AG09309 (cell line): Measurements from ENCODE around the gene PLD1.

Experiments
- DNase-seq: peaks from one replicate; pipeline ENCODE4 v3.0.0-alpha.2; 2010; ENCODE audit warnings: low read depth
- H3K4me3 ChIP-seq: 2 replicates; pipeline ENCODE4 v1.5.1; 2011; ENCODE audit warnings: mild to moderate bottlenecking, low read depth, low read length, moderate library complexity; ENCODE audit not compliant: control insufficient read depth
- TF ChIP-seq, protein P1 (sequence below): IDR thresholded peaks from 2 replicates; pipeline ENCODE4 v1.5.1; 2011; ENCODE audit warnings: mild to moderate bottlenecking, low read depth, low read length, inconsistent platforms; ENCODE audit not compliant: insufficient read depth, control insufficient read depth; ENCODE audit errors: missing control alignments

The PLD1 gene

DNA sequence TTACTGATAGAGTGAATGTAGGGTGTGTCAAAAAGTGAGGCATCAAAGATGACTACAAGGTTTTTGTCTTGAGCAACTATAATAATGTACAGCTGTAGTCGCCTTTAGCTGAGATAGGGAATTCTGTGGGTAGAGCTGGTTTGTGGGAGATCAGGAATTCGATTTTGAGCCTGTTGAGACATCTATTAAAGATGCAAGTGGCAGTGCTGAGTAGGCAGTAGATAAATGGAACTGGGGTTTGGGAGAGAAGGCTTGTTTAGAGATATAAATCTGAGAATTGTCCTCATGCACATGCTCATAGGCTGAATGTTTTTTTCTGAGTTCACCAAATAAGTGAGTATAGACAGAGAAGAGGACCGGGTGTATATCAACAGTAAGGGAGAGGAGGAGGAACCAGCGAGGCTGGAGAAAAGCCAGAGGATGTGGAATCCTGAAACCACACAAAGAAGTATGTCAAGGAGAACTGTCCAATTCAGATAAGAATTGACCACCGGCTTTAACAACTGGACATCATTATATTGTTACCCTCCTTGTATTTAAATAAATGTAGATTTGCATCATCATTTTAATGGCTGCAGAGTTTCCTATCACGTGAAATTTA lies 204.0 kb downstream of the PLD1 start:
- TF ChIP-seq, protein P1, sequence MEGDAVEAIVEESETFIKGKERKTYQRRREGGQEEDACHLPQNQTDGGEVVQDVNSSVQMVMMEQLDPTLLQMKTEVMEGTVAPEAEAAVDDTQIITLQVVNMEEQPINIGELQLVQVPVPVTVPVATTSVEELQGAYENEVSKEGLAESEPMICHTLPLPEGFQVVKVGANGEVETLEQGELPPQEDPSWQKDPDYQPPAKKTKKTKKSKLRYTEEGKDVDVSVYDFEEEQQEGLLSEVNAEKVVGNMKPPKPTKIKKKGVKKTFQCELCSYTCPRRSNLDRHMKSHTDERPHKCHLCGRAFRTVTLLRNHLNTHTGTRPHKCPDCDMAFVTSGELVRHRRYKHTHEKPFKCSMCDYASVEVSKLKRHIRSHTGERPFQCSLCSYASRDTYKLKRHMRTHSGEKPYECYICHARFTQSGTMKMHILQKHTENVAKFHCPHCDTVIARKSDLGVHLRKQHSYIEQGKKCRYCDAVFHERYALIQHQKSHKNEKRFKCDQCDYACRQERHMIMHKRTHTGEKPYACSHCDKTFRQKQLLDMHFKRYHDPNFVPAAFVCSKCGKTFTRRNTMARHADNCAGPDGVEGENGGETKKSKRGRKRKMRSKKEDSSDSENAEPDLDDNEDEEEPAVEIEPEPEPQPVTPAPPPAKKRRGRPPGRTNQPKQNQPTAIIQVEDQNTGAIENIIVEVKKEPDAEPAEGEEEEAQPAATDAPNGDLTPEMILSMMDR = no peak
- DNase-seq = peak; percentile 25
- H3K4me3 ChIP-seq = no peak overlapping the region

- no peak for DNase-seq
- no peak overlapping the region for H3K4me3 ChIP-seq
- TF ChIP-seq, protein P1 = no peak
Observed at GRCh38 chr3:171604370-171604769, 205.9 kb downstream of the PLD1 start.

DNA sequence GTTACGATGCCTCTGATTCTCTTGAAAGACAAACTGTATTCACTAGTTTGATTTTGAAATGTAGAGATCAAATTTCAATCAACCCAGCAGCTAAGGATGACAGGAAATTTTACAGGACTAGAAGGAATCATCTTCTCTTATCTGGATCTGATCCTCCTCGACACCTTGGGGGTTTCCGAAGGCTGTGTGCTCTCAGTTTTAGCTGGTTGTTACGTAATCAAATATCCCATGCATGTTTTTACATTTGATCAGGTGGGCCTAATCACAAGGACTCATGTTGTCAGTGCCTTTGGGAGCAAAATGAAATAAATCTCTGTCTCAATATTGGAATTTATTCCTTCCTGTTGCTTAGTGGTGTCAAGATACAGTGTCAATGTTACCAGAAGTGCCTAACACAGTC lies 208.2 kb downstream of the PLD1 start:
- no peak for DNase-seq
- no peak overlapping the region for H3K4me3 ChIP-seq
- TF ChIP-seq, protein P1 = no peak

GRCh38 chr3:171600030-171600429 lies 210.3 kb downstream of the PLD1 start:
- H3K4me3 ChIP-seq = no peak overlapping the region
- TF ChIP-seq, protein P1 = no peak
- DNase-seq = no peak

GRCh38 chr3:171598990-171599389 lies 211.3 kb downstream of the PLD1 start:
- no peak overlapping the region for H3K4me3 ChIP-seq
- TF ChIP-seq, protein P1 = no peak
- DNase-seq = no peak

DNA sequence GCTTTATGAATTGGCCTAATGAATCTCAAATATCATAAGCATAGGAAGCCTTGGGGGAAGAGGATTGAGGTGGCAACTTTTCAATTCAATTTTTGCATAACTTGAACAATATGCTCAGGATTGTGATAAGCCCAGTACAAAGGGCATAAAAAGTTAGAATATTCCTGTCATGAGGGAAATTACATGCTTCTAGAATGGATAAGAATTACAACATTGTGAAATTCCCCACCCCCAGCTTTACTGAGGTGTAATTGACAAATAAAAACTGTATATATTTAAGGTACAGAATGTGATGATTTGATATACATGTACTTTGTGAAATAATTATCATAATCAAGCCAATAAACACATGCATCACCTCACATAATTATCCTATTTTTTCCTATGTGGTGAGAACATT lies 217.5 kb downstream of the PLD1 start:
- TF ChIP-seq, protein P1 = no peak
- no peak for DNase-seq
- H3K4me3 ChIP-seq = no peak overlapping the region

GRCh38 chr3:171591070-171591469 lies 219.2 kb downstream of the PLD1 start:
- DNase-seq = no peak
- no peak overlapping the region for H3K4me3 ChIP-seq
- TF ChIP-seq, protein P1 = no peak
